ENCODE results near the gene COL17A1.

COL17A1 gene

DNA sequence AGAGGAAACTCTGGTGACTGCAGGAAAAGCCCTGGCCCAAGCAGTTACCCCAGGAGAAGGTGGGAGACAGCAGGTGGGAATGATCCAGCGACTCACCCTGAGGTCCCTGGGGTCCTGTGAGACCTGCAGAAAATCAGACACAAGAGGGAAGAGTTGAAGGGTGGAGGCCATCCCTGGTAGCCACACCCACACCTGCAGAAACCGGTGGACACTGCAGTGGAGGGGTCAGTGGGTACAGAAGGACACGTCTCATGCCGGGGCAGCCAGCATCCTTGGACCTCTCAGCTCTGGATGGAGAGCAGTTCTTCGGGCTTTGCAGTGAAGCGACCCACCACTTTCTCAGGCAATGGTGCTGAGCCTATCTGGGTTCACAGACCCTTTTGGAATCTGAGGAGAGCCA is 39.0 kb downstream of the COL17A1 start:
- no peak for DNase-seq

DNA sequence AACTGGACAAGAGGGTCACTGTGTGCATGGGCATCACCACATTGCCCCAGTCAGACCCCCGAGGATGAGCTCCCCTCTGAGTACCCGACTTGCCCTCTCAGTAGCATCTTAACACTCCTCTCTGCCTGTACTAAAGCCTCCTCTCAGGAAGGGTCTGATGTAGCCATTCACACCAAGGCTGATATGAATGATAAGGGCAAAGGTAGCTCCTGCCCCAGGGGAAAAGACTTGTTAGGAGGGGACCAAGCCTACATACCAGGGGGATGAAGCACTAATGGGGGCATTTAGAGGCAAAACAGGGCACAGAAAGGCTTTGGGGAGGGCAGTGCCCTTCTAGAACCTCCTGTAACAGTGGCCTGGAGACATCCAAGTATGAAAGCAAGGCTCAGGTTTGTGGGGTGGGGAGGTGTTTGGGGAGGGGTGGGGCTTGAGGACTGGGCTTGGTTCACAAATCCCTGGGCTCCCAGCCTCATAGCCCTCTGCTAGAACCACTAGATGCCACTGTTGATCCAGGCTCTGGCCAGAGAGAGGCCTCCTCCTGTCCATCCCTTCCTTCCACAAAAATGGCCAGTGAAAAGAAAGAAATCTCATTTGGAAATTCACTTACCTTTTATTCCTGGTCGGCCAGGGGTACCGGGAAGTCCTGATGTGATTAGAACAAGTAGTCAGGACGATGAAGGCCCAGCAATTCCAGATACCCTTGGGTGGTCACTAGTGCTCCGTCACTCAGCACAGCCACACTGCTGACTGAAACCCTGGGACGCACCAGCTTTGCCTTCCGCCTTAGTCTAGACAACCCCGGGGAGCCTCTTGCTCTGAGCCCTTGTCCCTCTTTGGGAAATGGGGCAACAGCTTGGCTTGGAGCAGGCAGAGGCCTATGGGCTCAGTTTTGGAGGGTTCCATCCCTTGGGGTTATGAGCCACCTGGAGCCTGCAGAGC is 40.3 kb downstream of the COL17A1 start:
- DNase-seq: no peak

DNA sequence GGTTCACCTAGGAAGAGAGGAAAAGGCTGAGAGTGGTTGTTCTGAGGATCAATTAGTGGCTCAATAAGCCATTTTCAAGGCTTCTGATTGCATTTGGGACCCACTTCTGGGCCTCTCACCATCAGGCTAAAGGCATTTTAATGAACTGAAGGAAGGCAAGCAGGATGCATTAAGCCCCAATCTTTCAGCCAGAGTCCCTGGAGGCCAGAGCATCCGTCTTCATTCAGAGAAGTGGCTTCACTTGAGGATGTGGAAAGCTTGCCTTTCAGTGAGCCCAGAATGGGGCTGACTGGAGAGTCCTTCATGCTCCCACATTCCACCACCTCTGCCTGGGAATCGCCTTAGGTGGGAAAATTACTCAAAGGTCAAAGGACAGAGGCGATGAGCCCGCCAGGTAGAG is 41.8 kb downstream of the COL17A1 start:
- no peak for DNase-seq

DNA sequence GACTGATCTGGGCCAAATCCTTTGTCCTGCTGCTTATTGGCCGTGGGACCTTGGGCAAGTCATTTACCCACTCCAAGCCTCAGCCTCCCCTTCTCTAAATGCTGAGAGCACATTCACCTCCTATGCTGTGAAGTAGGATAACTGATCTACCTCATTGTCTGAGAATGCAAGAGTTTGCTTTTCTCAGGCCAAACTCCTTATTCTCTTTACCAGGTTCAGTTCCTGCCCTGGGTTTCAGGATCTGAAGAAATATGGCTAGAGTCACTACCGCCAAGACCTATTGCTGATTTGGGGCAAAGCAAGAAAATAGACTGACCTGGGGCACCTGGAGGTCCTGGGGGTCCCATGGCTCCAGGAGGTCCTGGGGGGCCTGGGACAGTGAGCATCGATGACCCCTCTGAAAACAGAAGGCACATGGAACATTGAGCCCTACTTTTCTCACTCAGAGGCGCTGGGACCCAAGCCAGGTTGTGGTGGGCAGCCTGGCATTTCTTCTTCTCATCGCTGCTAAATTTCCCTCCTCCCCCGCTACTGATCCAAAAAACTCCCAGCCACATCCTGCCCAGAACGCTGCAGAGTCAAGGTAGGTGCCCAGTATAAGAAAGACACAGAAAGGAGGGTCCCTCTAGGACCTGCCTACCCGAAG is 42.4 kb downstream of the COL17A1 start:
- DNase-seq: no peak

DNA sequence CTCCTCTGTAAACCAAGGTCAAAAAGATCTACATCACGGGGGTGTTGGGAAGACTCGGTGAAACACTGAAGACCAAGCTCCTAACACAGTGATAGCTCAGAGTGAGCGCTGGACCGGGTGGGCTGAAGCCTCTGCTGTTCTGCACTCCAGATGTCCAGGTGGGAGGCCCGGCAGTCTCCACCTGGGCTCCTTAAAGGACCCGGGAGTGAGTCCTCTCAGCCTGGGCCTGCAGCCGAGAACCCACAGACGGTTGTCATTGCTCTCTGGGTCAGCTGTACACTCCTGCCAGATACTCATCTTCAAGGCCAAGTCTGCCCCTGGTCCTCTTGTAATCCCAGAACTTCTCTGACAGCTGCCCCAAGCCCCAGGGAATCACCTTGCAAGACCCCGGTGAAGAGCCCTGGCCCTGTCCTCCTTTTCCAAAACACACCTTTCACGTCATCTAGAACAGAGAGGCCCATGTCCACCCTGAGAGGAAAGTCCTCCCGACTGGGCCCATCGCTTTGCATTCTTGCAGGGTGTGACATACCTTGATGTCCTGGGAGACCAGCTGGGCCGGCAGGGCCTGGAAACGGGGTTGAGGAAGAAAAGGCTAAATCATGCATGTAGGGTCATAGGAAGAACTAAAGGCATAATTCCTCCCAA is 43.7 kb downstream of the COL17A1 start:
- DNase-seq: no peak

DNA sequence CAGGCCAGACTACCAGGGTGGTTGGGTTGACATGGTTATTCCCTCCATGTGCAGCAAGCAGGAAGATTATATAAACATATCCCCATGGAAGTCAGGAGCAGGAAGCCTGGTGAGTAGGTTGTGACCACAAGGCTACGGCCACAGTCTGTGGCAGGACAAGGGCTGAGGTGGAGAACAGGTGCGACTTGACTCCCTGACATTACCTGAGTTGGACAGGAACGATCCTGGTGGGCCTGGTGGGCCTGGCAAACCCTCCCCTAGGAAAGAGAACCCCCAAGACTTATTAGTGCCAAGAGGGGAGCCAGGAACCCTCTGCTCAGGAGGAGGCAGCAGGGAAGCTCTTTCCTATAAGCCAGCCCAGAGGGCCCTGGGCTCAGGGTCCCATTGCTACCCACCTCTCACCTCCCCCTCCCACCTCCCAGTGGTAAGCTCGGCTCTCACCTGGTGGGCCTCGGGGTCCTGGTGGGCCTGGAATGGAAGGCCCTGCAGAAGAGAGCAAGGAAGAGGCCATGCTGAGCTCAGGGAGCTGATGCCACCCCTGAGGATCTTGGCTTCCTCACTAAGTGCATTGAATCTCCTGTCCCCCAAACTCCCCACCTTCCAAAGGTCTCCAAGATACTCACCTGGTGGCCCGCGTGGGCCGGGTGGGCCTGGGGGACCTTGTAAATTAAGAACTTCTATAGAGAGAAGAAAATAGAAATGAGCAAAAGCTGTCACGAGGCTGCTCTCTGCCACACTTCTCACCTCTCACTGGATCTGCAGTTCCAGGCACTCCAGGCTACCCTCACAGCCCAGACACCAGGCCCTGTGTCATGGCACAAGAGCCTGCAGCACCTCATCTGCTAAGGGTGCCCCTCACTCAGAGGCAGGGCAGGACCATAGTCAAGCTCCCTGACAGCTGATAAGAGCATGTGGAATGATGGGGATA is 44.6 kb downstream of the COL17A1 start:
- DNase-seq: no peak

DNA sequence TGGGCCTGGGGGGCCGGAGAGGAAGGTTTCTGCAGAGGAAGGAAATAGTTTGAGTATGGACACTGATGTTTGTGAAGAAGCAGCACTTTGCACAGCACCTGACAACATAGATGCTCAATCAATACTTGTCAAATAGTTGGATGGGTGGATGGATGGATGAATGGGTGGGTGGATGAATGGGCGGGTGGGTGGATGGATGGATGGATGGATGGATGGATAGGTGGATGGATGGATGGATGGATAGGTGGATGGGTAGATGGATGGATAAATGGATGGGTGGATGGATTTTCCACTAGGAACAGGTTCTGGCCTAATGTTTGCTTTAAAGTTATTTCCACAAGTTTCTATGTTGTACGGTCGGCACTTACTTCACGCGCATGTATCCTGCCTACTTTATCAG is 45.3 kb downstream of the COL17A1 start:
- DNase-seq: no peak

DNA sequence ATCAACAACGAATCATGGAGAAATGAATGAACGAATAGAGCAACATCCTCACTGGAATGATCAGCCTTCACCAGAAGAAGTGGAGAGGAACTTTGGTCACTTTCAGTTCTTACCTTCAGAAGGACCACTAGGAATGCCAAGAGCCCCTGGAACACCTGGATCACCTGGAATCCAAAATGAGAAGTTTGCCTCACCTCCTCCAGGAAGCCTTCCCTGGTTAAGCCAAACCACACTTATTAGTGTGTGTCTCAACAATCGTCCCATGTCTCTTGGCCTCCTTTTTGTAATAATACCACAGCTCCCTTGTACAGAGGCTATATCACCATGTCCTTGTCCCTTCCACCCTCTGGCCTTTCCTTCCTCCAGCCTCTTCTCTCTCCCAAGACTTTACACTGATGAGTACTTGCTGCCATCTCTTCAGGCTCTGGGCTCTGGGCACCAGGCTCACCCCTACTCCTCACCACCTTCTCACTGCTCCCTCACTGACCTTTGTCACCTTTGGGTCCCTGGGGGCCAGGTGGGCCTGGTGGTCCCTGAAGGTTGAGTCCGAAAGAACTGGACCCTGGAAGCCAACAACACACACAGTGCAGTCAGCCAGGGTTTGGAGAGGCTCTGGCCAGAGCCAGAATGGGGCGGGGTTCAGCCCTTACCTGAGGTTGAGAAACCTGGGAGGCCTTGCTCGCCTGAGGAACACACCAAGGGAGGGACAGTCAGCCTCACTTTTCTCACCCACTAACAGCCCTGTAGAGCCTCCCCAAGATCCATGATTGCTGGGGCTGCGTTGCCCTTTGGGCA is 46.5 kb downstream of the COL17A1 start:
- no peak for DNase-seq

DNA sequence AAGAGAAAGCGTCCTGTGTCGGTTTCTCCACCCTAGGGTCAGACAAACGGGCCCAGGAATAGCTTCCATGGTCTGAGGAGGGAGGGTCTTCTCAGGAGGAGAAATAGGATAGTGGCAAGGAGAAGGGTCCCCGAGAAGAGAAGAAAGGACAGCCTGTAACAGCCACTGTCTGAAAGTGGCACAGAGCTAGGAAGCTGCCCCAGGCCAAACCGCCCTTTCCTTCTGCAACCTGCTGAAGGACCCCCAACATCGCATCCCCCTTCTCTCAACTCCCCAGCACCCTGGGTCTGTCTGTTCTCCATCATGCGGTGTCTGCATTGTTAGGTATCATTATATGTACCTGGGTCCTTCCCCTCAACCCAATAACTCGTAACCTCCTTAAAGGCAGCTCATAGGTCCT is 47.1 kb downstream of the COL17A1 start:
- no peak for DNase-seq

DNA sequence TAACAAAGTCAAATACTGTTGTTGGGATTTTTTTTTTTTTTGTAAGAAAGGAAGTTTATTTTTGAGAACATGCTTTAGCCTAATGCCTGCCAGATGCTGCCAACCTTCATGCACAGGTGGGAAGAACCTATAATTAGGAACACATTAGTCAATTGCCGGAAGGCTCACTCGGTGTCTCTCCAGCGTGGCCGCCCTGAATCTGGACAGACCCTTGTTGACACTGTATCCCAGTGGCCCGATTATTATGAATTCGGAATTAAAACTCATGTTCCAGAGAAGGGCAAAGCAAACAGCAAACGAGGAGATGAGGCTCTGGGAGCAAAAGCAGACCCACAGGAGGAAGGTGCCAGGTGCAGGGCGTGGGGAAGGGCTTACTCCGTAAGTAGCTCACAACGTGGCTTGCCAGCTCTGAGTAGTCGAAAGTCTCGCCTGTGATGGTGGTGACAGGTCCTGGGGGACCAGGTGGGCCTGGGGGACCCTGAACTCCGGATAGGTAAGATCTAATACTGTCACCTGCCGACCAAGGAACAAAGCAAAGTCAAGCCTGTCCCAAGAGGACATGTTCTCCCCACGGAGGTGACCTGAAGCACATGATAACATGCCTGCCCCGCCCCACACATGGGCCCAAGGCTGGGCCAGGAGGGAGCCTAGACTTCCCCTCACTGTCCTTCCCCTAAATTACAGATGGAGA is 48.3 kb downstream of the COL17A1 start:
- DNase-seq: no peak

DNA sequence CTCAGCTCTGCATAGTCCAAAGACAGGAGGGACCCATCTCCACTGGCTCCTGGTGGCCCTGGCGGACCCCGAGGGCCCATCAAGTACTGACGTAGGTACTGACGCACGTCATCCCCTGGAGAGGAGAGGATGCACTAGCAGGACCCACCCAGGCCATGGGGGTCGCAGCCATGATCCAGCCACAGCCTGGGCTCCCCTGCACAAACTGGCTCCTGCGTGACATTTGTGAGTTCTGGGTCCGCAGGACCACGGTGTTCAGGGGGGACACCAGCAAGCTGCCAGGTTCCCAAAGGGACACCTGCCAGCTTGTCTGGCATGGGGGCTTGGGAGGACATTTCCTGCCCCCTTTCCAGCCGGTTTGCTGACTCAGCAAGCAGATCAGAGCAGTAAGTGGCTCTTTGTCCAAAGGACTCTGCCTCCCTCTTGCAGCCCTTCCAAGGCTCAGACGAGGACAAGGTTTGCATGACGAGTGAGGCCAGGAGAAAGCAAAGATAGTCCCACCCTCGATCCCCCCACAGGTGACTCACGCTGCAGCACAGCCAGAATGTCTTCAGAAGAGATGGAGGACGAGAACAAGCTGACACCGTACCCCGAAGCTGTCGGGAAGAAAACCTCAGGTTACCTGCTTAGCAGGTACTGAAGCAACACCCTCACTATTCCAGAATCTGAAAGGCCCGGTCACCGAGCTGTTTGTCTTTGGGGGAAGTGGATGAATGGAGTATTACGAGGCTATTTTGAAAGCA is 49.0 kb downstream of the COL17A1 start:
- no peak for DNase-seq

DNA sequence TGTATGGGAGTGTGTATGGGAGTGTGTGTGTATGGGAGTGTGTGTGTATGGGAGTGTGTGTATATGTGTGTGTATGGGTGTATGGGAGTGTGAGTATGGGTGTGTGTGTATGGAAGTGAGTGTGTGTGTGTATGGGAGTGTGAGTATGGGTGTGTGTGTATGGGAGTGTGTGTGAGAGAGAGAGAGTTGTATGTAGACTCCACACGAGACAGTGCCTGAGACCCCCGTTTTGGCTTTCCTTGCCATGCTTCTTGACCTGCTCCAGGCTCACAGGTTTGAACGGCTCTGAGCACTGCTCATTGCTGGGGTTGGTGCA is 49.7 kb downstream of the COL17A1 start:
- DNase-seq: no peak

DNA sequence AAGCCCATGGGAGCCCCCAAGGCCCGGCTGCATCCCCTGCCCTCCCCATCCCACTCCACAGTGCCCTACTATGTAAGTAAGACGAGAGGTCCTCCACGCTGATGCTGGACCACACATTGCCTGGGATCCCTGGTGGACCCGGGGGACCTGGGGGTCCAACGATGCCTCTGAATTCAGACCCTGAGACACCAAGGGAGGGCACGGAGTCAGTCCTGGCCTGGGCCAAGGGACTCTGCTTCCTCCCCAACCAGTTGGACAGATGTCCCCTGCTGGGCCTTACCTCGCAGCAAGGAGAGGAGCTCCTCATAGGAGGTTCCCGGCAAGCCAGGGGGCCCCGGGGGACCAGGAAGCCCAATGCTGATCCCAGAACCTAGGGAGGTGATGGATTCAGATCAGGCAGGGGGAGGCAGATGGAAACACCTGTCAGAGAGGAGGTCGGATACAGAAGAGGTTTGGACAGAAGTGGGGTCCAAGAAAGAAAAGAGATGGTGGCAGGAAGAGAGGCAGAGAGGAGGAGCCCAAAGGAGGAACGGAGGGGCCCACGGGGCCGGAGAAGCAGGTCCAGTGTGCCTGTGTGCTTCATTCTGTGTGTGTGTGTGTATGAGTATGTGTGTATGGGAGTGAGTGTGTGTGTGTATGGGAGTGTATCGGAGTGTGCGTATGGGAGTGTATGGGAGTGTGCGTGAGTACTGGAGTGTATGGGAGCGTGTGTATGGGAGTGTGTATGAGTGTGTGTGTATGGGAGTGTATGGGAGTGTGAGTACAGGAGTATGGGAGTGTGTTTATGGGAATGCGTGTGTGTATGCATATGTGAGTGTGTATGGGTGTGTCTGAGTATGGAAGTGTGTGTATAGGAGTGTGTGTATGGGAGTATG is 50.2 kb downstream of the COL17A1 start:
- DNase-seq: no peak

DNA sequence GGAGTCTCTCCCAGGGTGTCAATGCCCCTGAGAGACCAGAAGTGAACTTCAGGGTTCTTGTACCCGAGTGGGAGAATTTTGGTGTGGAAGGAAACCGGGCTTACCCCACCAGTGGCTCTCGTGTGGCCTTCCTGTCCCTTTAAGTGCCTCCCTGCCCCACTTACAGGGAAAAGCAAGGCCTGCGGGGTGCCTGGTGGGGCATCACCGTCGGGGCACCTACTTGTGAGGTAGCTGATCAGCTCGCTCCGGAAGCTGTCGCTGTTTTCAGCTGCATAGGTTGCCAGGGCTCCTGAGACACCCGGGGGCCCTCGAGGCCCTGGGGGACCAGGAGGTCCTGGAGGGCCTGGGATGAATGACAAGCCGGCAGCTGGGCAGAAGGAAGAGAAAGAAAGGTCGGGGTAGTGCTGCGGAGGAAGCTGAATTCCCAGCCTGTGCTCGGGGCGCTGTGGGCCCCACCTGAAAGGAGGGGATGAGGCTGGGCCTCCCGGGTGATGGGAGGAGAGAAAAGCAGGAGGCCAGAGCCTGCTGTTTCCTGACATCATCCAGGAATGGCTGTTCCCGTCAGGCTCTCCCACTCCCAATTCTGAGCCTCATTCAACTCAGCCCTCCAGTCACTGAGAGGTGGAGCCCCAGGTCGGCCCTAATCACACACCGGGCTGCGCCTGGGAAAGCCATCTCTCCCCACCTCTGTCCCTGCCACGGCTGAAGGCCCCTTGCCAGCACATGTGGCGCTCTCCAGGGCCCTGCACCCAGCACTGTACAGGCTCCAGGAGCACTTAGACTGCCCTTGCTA is 51.1 kb downstream of the COL17A1 start:
- no peak for DNase-seq

DNA sequence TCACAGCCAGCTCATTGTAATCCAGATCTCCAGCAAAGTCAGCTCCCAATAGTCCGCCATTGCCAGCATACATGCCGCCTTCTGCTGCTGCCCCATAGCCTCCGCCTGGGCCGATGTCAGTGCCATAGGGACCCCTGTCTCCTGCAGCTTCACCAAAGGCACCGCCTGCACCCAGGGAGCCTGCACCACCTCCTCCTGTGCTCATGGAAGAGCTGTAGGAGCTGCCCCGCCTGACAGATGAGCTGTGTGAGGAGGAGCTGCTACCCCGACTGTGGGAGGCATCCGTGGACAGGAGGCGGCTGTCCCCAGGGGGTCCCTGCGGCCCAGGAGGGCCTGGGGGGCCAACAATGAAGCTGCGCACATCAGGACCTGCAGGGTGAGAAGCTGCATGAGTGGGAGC is 51.7 kb downstream of the COL17A1 start:
- no peak for DNase-seq

DNA sequence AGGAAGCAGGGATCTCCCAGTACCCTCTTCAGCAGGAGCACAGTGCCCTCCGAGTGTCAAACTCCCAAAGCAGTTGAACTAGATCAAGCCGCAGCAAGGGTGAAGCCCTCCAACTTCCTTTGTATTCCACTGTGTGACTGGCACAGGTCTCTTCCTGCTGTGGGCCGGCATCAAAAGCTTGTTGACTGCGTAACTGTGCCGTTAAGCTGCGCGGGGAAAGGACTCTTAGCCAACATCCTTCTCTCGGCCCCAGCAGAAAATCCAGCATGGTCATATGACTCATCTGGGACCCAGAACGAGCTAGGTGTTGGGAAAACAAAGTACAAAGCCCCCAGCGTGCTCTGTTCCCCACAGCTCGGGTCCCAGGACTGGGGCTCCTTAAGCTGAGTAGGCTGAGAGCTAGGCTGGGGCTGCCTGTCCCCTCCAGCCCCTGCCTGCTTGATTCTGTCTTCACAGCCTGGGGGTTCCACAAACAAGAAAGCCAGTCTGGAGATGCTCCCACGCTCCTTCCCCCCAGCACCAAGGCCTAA is 52.2 kb downstream of the COL17A1 start:
- DNase-seq: no peak

DNA sequence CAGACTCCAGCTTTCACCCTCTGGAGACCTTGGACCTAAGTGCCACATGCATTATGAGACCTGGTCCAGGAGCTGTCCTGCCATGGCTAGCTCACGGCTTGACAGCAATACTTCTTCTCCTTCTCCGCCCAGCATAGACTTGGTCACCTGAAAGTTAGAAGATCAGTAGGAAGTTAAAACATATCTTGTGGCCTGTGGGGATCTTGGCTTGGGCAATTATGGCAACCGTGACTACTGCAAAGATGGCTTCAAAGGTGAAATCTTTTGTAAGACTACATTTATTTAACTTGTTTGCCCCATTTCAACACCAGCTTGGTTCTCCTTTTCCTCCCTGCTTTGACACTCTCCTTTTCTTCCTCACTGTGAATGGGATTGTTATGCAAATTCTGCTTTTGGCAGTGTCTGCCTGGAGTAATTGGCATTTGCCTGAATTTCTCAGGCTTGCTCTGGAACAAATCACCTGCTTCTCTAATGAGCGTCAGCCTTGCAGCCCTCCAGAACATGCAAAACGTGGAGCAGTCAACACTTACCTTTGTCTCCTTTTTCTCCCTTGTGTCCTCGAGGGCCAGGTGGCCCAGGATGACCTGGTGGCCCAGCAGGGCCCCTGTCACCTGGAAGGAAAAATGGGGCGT is 53.4 kb downstream of the COL17A1 start:
- no peak for DNase-seq

DNA sequence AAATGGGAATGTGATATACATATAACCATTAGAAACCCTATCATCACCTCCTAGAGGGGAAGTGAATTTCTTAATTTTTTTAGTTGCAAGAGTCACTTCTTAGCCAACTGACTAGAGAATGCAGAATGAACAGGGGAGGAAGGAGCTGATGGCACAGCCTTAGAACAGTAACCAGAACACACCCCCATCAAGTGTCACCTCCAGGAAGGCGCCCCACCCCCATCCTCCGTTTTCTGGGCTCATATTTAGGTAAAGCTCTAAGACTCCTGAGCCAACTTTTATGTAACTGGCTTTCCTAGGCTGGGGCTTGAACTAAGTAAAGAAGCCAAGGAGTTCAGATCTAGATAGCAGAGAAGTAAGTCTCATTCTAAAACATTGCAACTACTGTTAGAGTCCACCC is 54.0 kb downstream of the COL17A1 start:
- no peak for DNase-seq

Measured in NCI-H1694 (cell line).